Tibial nerve (tissue), 4 donors: ENCODE data around the gene HTRA3. TPM values are rescaled to one million over a fixed set of nuclear protein-coding genes. Genes with fewer than 3 reads are reported as not detected.
A peak's percentile ranks its signal among the peaks of the same experiment; 100 is the strongest.

Source experiments
- DNase-seq, 2 donors: peaks; one replicate each; pipeline ENCODE4 v3.0.0-alpha.2; 2019; ENCODE audit warnings: low spot score in 2 of 2
- H3K27ac ChIP-seq, 4 donors: fragments of 200-600 bp; sonication (generic) in 3 of 4; one replicate each; pipeline ENCODE4 v1.5.1; 2017 to 2019; ENCODE audit warnings: mild to moderate bottlenecking in 1 of 4
- H3K27me3 ChIP-seq, 2 donors: fragments of 200-600 bp; sonication (generic) in 1 of 2; one replicate each; pipeline versions ENCODE4 v1.5.1 to v1.6.0; 2017 to 2019
- H3K36me3 ChIP-seq, 3 donors: fragments of 200-600 bp; sonication (generic); one replicate each; pipeline ENCODE4 v1.5.1; 2018 to 2019
- H3K4me1 ChIP-seq, 4 donors: fragments of 200-600 bp; sonication (generic) in 3 of 4; one replicate each; pipeline ENCODE4 v1.5.1; 2017 to 2019
- H3K4me3 ChIP-seq, 4 donors: fragments of 200-600 bp; sonication (generic) in 3 of 4; one replicate each; pipeline ENCODE4 v1.5.1; 2017 to 2019; ENCODE audit warnings: mild to moderate bottlenecking in 1 of 4, moderate library complexity in 1 of 4
- H3K9me3 ChIP-seq, 4 donors: fragments of 200-600 bp; sonication (generic) in 3 of 4; one replicate each; pipeline ENCODE4 v1.5.1; 2017 to 2019
- EP300 ChIP-seq, 2 donors: sonication (generic); formaldehyde crosslinking; IDR thresholded peaks; one replicate each; pipeline ENCODE4 v1.6.1; 2017; ENCODE audit warnings: antibody characterized with exemption in 2 of 2, mild to moderate bottlenecking in 1 of 2
- POLR2A ChIP-seq, 2 donors: fragments of 450-650 bp; IDR thresholded peaks; one replicate each; pipeline ENCODE4 v1.6.1; 2017; ENCODE audit warnings: antibody characterized with exemption in 2 of 2, mild to moderate bottlenecking in 2 of 2, moderate library complexity in 2 of 2
- WGBS, 2 donors: methylation state at CpG; one replicate each; pipeline ENCODE4 v1.1.5; 2018; 5-methylcytosine and 5-hydroxymethylcytosine counted together
- total RNA-seq, 4 donors: library from RNA; depleted of rRNA; stranded (reverse); fragments of >200 nt; gene quantifications; one replicate each; pipeline ENCODE4 v1.1.0, GENCODE V29; 2016
- TF ChIP-seq, protein P1 (sequence below), 5 experiments: fragments of 200-600 bp in 3 of 5; fragments of 450-650 bp in 2 of 5; sonication (generic) in 3 of 5; IDR thresholded peaks; one replicate each; pipeline ENCODE4 v1.5.1; 2016 to 2019; ENCODE audit warnings: antibody characterized with exemption in 5 of 5, mild to moderate bottlenecking in 3 of 5, moderate library complexity in 2 of 5

HTRA3 gene
- total RNA-seq, 4 donors from 2014 or later: 34.9 to 54.3 (median 43.5) TPM

- peaks cover 0 to 35% (median 8%) of the 10 kb centered on the region in 4 donors for H3K4me1 ChIP-seq
- peaks cover 0 to 29% (median 0%) of the 10 kb centered on the region in 3 donors for H3K36me3 ChIP-seq
- H3K9me3 ChIP-seq: no peaks in the 10 kb centered on the region
- 75 to 77% methylated on average over 22 to 24 of the region's 31 CpGs for WGBS, 2 donors
- H3K27me3 ChIP-seq: no peaks in the 10 kb centered on the region
- no peak for DNase-seq
- no peak overlapping the region for H3K27ac ChIP-seq
- no peak for TF ChIP-seq EP300 (IDR thresholded peaks at IDR 0.05)
- no peak for TF ChIP-seq POLR2A (IDR thresholded peaks at IDR 0.05)
- TF ChIP-seq, protein P1, sequence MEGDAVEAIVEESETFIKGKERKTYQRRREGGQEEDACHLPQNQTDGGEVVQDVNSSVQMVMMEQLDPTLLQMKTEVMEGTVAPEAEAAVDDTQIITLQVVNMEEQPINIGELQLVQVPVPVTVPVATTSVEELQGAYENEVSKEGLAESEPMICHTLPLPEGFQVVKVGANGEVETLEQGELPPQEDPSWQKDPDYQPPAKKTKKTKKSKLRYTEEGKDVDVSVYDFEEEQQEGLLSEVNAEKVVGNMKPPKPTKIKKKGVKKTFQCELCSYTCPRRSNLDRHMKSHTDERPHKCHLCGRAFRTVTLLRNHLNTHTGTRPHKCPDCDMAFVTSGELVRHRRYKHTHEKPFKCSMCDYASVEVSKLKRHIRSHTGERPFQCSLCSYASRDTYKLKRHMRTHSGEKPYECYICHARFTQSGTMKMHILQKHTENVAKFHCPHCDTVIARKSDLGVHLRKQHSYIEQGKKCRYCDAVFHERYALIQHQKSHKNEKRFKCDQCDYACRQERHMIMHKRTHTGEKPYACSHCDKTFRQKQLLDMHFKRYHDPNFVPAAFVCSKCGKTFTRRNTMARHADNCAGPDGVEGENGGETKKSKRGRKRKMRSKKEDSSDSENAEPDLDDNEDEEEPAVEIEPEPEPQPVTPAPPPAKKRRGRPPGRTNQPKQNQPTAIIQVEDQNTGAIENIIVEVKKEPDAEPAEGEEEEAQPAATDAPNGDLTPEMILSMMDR (IDR thresholded peaks at IDR 0.05): no peak
- no peak overlapping the region for H3K4me3 ChIP-seq
Measured at GRCh38 chr4:8227201-8227770, 42.3 kb upstream of the HTRA3 start.

GRCh38 chr4:8227771-8228318, 41.7 kb upstream of the HTRA3 start:
- Histone ChIP-seq H3K4me1 (peaks cover 0 to 35% (median 8%) of the 10 kb centered on the region in 4 donors), H3K9me3 (no peaks in the 10 kb centered on the region), H3K27ac (no peak overlapping the region), H3K4me3 (no peak overlapping the region), H3K36me3 (peaks cover 0 to 29% (median 0%) of the 10 kb centered on the region in 3 donors), H3K27me3 (no peaks in the 10 kb centered on the region)
- DNase-seq: no peak
- TF ChIP-seq, protein P1 (IDR thresholded peaks at IDR 0.05): no peak
- TF ChIP-seq POLR2A (IDR thresholded peaks at IDR 0.05) (no peak), EP300 (IDR thresholded peaks at IDR 0.05) (no peak)
- WGBS, 2 donors: 90 to 91% methylated on average over 2 to 6 of the region's 27 CpGs

DNA sequence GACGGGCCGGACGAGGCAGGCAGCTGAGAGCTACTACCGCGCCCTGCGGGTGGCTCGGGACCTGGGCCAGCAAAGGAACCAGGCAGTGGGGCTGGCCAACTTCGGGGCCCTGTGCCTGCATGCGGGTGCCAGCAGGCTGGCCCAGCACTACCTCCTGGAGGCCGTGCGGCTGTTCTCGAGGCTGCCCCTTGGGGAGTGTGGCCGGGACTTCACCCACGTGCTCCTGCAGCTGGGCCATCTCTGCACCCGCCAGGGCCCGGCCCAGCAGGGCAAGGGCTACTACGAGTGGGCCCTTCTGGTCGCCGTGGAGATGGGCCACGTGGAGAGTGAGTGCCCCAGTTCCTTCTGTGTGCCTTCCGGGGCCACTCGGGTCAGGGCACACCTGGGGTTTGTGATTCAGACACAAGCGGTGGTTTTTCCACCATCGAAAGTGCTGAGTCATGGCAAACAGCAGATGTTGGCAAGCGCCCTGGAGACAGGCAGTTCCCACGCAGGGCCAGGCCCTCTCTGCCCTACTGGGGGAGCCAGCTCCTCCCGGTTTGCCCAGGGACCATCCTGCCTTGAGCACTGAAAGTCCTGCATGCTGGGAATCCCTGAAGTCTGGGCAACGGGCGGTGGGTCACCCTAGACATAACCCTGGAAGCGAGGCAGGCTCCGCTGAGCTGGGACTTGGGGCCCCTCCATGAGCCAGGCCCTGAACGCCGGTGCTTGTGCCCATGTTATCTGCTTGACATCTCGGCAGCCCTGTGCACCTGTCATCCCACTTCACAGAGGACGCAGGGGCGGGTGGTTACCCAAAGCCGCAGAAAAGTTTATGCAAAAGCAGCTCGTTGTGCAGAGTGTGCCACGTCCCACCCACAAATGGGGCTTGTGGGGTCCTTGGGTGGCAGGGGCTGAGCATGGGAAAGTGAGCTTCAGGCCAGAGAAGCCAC, 41.0 kb upstream of the HTRA3 start:
- 66 to 68% methylated on average over 25 to 29 of the region's 39 CpGs for WGBS, 2 donors
- Histone ChIP-seq H3K9me3 (no peaks in the 10 kb centered on the region), H3K27ac (peak overlapping the region in 1 of 4 donors; percentile 20), H3K27me3 (no peaks in the 10 kb centered on the region), H3K4me3 (no peak overlapping the region), H3K4me1 (peaks cover 0 to 35% (median 8%) of the 10 kb centered on the region in 4 donors), H3K36me3 (peaks cover 0 to 29% (median 0%) of the 10 kb centered on the region in 3 donors)
- TF ChIP-seq EP300 (IDR thresholded peaks at IDR 0.05) (peak in 1 of 2 donors; percentile 53), POLR2A (IDR thresholded peaks at IDR 0.05) (no peak)
- TF ChIP-seq, protein P1 (IDR thresholded peaks at IDR 0.05): no peak
- peak; percentile 58 to 61 for DNase-seq

DNA sequence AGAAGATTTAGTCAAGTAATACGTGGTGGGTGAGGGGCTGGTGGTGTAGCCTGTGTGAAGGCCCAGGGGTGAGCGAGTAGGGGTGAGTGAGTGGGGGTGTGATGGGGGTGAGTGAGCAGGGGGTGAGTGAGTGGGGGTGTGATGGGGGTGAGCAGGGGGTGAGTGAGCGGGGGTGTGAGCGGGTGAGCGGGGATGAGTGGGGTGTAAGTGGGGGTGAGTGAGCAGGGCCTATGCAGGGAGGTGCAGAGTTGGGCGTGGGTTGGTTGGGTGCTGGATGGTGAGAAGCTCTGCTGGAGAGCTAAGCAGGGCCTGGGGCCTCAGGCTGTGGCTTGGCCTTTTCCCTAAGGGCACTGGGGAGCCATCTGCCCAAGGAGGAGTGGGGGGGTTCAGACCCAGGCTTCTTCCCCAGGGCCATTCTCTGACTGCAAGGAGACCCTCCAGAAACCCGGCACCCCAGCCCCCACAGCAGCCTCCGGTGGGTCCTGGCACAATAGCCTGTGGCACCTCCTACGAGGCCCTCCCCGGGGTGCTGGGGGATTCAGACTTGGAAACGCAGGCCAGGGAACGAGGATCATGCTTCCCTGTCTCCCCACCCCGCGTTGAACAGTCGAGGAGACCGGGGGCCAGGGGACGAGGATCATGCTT, 40.1 kb upstream of the HTRA3 start:
- DNase-seq: no peak
- Histone ChIP-seq H3K9me3 (no peaks in the 10 kb centered on the region), H3K36me3 (peaks cover 0 to 33% (median 0%) of the 10 kb centered on the region in 3 donors)

More for the DNA sequence above, 40.1 kb upstream of the HTRA3 start:
- H3K4me1 ChIP-seq: peaks cover 0 to 35% (median 8%) of the 10 kb centered on the region in 4 donors
- H3K27ac ChIP-seq: no peak overlapping the region
- TF ChIP-seq POLR2A (IDR thresholded peaks at IDR 0.05): no peak
- TF ChIP-seq, protein P1 (IDR thresholded peaks at IDR 0.05): no peak
- no peak for TF ChIP-seq EP300 (IDR thresholded peaks at IDR 0.05)
- no peak overlapping the region for H3K4me3 ChIP-seq
- 91 to 94% methylated on average over 17 of the region's 17 CpGs for WGBS, 2 donors
- no peaks in the 10 kb centered on the region for H3K27me3 ChIP-seq
